GM04503 (cell line): ENCODE results near the gene DBT.
"Not testable (repeated sequence)": the region's sequence is repeated elsewhere in the genome, so short reads cannot be mapped to it uniquely, and the experiment has no call there.

Source experiments
- DNase-seq: peaks from one replicate; pipeline ENCODE4 v3.0.0-alpha.2; 2012; ENCODE audit warnings: low read depth

DBT gene

GRCh38 chr1:100249537-100250257, at the start of gene DBT:
DBT (minus strand) TSS chr1:100249834; CDS start chr1:100249820, 14 bp downstream.
- peak; percentile 79 for DNase-seq

GRCh38 chr1:100298512-100298911, 48.9 kb upstream of the DBT start:
- no peak for DNase-seq

DNA sequence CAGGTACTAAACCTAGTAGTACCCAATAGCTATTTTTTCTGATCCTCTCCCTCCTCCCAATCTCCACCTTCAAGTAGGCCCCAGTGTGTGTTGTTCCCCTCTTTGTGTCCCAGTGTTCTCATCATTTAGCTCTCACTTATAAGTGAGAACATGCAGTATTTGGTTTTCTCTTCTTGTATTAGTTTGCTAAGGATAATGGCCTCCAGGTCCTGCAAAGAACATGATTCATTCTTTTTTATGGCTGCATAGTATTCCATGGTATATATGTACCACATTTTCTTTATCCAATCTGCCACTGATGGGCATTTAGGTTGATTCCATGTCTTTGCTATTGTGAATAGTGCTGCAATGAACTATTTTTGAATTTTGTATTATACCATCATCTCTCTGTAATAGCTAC, 47.4 kb upstream of the DBT start:
- DNase-seq = not testable (repeated sequence)

GRCh38 chr1:100296140-100296539, 46.5 kb upstream of the DBT start:
- no peak for DNase-seq

DNA sequence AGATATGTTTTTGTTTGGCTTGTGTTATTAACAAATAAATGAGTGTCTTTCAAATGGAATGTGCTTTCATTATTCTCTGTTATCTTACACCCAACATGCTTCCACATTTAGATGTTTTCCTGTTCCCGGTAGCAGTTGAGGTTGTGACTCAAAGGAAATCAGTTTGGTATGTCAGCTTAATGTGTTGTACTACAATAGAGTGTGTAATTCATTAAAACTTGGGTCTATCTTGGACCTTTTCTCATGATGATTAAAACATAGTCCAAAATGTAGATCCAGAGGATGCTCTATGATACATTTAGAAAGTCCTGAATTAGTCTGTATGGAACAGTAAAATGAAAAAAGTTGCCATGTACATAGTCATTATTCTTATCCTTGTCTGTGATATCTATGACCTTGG, 43.1 kb upstream of the DBT start:
- no peak for DNase-seq

DNA sequence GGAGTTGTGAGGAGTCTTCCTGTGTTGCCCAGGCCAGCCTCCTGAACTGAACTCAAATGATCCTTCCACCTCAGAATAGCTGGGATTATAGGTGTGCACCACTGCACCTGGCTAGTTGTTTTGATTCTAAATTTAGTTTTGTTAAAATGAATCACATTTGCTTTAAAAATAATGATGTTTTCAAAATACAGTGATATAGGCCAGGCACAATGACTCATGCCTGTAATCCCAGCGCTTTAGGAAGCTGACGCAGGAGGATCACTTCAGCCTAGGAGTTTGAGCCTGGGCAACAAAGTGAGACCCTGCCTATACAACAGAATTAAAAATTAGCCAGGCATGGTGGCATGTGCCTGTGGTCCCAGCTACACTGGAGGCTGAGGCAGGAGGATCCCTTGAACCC, 40.7 kb upstream of the DBT start:
- DNase-seq = no peak

DNA sequence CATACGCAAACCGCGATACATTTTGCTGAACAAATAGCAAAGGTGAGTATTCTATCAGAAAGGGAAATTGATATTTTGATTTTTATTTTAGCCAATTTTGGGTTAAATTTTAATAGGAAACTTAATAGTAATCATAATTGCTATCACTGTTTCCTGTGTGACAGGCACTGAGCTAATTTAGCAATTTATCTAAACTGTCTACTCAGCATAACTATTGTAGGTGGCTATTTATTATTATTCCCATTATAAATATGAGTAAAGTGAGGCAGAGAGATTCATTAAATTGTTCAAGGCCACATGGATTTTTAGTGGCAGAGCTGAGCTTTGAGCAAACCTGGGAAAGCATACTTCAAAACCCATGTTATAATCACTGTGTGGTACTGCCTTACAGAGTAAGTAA, 37.5 kb upstream of the DBT start:
- no peak for DNase-seq

DNA sequence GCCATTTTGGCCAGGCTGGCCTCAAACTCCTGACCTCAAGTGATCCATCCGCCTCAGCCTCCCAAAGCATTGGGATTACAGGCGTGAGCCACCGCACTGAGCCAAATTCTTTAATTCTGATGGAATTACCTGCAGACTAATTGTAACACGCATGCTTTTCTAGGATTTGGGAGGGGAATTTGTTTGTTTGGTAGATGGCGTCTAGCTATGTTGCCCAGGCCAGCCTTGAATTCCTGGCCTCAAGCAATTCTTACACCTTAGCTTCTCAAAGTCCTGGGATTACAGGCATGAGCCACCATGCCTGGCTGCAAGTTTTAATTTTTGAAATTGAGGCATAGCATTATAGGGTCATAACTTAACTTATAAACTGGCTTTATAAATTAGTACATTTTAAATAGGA, 35.0 kb upstream of the DBT start:
- no peak for DNase-seq

DNA sequence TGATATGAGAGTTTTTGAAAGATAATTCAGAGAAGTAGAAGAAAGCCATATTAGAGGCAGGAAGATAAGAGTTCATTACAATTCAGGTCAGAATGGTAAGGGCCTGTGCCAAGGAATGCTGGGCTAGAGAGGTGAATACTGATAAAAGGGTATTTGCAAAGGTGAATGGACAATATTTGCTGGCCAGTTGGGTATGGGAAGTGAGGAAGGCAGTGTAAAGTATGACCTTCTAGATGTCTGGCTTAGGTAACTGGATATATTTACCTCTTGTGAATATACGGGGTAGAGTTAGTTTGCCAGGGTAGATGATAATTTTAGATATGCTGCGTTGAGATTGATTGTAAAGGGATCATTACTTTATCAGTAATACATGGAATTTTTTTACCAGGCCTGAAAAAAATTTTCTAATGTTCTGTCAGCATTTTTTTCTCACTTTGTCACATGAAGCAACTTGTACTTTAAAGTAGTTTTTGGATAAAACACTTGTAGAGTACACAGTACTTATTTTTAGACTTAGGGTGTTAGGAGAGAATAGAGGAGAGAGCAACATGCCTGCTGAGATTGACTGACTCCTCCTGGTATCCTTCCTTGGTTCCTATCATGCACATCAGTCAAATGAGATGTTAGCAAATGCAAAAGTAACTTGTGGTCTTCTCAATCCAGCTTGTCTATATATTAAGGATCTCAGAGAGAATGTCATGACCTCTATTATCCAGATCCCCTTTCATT, 30.5 kb upstream of the DBT start:
- DNase-seq = no peak

- DNase-seq = no peak
Observed at GRCh38 chr1:100279358-100279923, 29.8 kb upstream of the DBT start.

DNA sequence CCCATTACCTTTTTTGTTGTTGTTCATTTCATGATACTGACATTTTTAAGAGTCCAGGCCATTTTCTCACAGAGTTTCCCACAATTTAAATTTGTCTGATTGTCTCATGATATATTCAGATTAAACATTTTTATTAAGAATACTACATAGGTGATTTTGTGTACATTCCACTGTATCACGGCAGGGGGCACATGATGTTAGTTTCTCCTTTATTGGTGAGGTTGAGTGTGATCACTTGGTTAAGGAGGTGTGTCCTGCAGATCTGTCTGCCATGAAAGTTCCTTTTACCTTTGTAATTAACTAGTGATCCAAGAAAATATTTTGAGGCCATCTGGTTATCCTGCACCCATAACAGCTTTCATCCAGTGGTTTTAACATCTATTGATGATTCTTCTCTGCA, 28.2 kb upstream of the DBT start:
- no peak for DNase-seq

GRCh38 chr1:100268202-100268601, 18.6 kb upstream of the DBT start:
- DNase-seq = no peak

DNA sequence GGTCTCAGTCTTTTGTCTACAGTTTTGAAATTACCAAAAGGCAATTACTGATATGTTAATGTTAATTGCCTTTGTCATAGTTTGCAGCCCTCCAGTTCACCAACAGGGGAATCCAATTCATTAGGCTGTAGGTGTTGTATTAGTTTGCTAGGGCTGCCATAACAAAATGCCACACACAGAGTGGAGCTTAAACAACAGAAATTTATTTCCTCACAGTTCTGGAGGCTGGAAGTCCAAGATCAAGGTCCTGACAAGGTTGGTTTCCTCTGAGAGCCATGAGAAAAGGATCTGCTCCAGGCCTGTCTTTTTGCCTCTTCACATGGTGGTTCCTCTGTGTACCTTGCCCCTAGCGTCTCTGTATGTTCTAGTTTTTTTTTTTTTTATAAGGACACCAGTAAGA, 17.6 kb upstream of the DBT start:
- no peak for DNase-seq

DNA sequence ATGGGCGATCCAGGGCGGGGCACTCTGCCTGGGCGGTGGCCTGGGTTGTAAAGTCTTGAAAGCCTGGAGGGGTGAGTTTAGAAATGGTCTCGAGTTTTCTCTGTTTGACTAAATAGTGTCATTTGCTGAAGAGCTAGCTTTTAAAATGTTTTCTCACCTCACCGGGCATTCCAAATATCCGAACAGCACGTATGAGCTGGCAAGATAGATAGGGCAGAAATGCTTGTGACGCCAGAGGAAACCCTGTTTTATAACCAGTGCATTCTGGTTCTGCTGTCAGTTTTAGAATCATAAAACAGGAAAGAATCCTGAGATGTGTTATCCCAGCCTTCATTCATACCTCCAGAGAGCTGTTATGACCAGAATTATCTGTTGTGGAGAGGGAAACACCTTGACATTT, 17.1 kb upstream of the DBT start:
- no peak for DNase-seq

DNA sequence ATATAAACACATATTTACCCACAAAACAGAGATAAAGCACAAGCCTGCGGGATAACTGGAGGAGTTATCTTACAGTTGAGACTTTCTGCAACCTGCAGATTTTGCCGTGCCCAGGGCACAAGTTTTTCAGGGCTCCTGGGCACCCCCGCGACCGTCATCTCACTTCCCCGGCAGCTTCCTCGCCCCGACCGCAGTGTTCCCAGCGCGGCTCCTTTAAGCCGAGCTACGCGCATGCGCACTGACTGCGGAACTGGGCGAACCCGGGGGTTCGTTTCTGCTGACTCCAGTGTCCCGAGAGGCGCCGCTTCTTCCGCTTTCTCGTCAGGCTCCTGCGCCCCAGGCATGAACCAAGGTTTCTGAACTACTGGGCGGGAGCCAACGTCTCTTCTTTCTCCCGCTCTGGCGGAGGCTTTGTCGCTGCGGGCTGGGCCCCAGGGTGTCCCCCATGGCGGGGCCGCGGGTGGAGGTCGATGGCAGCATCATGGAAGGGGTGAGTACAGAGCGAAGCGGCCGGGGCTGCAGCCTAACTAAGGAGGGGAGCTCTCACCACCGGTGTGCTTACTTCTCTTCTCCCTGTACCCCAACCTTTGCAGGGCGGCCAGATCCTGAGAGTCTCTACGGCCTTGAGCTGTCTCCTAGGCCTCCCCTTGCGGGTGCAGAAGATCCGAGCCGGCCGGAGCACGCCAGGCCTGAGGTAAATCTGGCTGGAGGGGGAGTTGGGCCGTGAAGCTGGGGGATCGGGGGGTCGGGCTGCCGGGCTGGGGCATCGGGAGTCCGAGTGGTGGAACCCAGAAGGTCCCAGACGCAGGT, 16.5 kb upstream of the DBT start, which contains the start of gene RTCA:
RTCA (plus strand) TSS at position 286 of the 810 bp plus-strand sequence; CDS start at position 446, 160 bp downstream.
- peak; percentile 69 for DNase-seq

GRCh38 chr1:100265562-100265930, 15.9 kb upstream of the DBT start:
- peak; percentile 11 for DNase-seq

DNA sequence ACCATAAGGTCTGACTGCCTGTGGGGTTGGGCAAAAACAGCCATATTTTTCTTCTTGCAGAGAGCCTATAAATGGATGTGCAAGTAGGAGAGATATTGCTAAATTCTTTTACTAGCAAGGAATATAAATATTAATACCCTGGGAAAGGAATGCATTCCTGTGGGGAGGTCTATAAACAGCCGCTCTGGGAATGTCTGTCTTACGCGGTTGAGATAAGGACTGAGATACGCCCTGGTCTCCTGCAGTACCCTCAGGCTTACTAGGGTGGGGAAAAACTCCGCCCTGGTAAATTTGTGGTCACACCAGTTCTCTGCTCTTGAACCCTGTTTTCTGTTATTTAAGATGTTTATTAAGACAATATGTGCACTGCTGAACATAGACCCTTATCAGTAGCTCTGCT, 14.4 kb upstream of the DBT start:
- not testable (repeated sequence) for DNase-seq

GRCh38 chr1:100261686-100262085, 12.1 kb upstream of the DBT start:
- no peak for DNase-seq

DNA sequence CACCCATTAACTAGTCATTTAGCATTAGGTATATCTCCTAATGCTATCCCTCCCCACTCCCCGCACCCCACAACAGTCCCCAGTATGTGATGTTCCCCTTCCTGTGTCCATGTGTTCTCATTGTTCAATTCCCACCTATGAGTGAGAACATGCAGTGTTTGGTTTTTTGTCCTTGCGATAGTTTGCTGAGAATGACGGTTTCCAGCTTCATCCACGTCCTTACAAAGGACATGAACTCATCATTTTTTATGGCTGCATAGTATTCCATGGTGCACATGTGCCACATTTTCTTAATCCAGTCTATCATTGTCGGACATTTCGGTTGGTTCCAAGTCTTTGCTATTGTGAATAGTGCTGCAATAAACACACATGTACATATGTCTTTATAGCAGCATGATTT, 8.8 kb upstream of the DBT start:
- DNase-seq = not testable (repeated sequence)

DNA sequence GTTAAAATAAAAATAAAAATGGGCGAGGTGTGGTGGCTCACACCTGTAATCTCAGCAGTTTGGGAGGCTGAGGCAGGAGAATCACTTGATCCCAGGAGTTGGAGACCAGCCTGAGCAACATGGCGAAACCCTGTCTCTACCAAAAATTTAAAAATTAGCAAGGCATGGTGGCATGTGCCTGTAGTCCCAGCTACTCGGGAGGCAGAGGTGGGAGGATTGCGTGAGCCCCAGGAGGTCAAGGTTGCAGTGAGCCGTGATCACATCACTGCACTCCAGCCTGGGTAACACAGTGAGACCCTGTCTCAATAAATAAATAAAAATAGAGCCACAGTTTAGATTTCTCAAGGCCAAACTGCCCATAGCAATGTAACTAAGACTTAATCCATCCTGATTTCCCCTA, 6.6 kb upstream of the DBT start:
- not testable (repeated sequence) for DNase-seq

GRCh38 chr1:100253552-100253951, 3.9 kb upstream of the DBT start:
- no peak for DNase-seq

DNA sequence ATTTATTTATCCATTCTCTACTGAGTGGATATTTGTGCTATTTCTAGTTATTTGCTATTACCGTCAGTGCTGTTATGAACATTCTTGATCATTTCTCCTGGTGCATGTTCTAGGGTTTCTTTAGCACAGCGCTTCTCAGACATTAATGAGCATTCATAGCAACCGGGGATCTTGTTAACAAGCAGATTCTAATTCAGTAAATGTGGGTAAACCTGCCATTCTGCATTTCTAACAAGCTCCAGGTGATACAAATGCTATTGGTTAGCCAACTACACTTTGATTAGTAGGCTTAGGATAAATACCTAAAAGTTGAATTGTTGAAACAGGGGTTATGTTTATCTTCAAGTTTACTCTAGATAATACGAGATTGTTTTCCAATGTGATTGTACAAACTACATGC, 3.3 kb upstream of the DBT start:
- no peak for DNase-seq
